ENCODE measurements around the gene KRTAP10-11.
"Not testable (repeated sequence)": the region's sequence is repeated elsewhere in the genome, so short reads cannot be mapped to it uniquely, and the experiment has no call there.

KRTAP10-11 gene

GRCh38 chr21:44657635-44658540, 11.7 kb downstream of the KRTAP10-11 start, which contains the start of gene KRTAP12-3:
TSS of gene KRTAP12-3 (plus strand) at chr21:44657932. CDS start at chr21:44657980, 48 bp downstream.
- Histone ChIP-seq H3K9me3 (ENCODE audit: low read length) (0 out of 2 replicates have a peak, but pooled peaks cover 2% of the 10 kb centered on the region), H3K27ac (ENCODE audit: low read depth, low read length, poor library complexity, severe bottlenecking) (no peak within 1 kb of the TSS), H4K20me1 (ENCODE audit: insufficient read depth, low read length) (no peaks in the 10 kb centered on the region), H3K9me2 (ENCODE audit: low read depth, low read length) (no peaks in the 10 kb centered on the region), H3K4me1 (ENCODE audit: insufficient read depth, low read length, severe bottlenecking) (no peaks in the 10 kb centered on the region), H3F3A (ENCODE audit: insufficient read depth, low read length) (no peaks in the 10 kb centered on the region), H3K9ac (ENCODE audit: low read length) (no peak within 1 kb of the TSS), H3K4me3 (ENCODE audit: low read depth, low read length, poor library complexity, severe bottlenecking) (no peak within 1 kb of the TSS), H2AFZ (ENCODE audit: low read length) (no peak within 1 kb of the TSS), H3K79me2 (ENCODE audit: insufficient read depth, low read length) (no peaks in the 10 kb centered on the region), H3K4me2 (ENCODE audit: low read length) (no peak within 1 kb of the TSS), H3K27me3 (ENCODE audit: insufficient read depth, low read length) (peaks cover 12% of the 10 kb centered on the region; the same call in 1 of the 2 replicates), H3K36me3 (ENCODE audit: insufficient read depth, low read length) (no peaks in the 10 kb centered on the region; the same call in 1 of the 2 replicates)
- no peak for TF ChIP-seq EZH2 (IDR thresholded peaks at IDR 0.05; ENCODE audit: borderline replicate concordance, low read length)

GRCh38 chr21:44658541-44658910, 12.3 kb downstream of the KRTAP10-11 start:
- H3F3A ChIP-seq (ENCODE audit: insufficient read depth, low read length): no peaks in the 10 kb centered on the region
- no peaks in the 10 kb centered on the region for H4K20me1 ChIP-seq (ENCODE audit: insufficient read depth, low read length)
- no peak overlapping the region for H3K27ac ChIP-seq (ENCODE audit: low read depth, low read length, poor library complexity, severe bottlenecking)
- no peak overlapping the region for H3K4me2 ChIP-seq (ENCODE audit: low read length)
- no peak for TF ChIP-seq CTCF (IDR thresholded peaks at IDR 0.05; ENCODE audit: low read length)
- TF ChIP-seq EZH2 (IDR thresholded peaks at IDR 0.05; ENCODE audit: borderline replicate concordance, low read length): no peak
- no peaks in the 10 kb centered on the region for H3K4me1 ChIP-seq (ENCODE audit: insufficient read depth, low read length, severe bottlenecking)
- no peaks in the 10 kb centered on the region for H3K79me2 ChIP-seq (ENCODE audit: insufficient read depth, low read length)
- H3K27me3 ChIP-seq (ENCODE audit: insufficient read depth, low read length): peaks cover 12% of the 10 kb centered on the region; the same call in 1 of the 2 replicates
- 0 out of 2 replicates have a peak, but pooled peaks cover 2% of the 10 kb centered on the region for H3K9me3 ChIP-seq (ENCODE audit: low read length)
- no peaks in the 10 kb centered on the region for H3K36me3 ChIP-seq (ENCODE audit: insufficient read depth, low read length)
- H3K4me3 ChIP-seq (ENCODE audit: low read depth, low read length, poor library complexity, severe bottlenecking): no peak overlapping the region
- no peak overlapping the region for H3K9ac ChIP-seq (ENCODE audit: low read length)
- H3K9me2 ChIP-seq (ENCODE audit: low read depth, low read length): no peaks in the 10 kb centered on the region
- H2AFZ ChIP-seq (ENCODE audit: low read length): no peak overlapping the region

- Histone ChIP-seq H2AFZ (ENCODE audit: low read length) (no peak overlapping the region), H3K9me3 (ENCODE audit: low read length) (0 out of 2 replicates have a peak, but pooled peaks cover 2% of the 10 kb centered on the region), H3K27ac (ENCODE audit: low read depth, low read length, poor library complexity, severe bottlenecking) (no peak overlapping the region), H3K79me2 (ENCODE audit: insufficient read depth, low read length) (no peaks in the 10 kb centered on the region), H3K36me3 (ENCODE audit: insufficient read depth, low read length) (no peaks in the 10 kb centered on the region), H3K9me2 (ENCODE audit: low read depth, low read length) (no peaks in the 10 kb centered on the region), H3K27me3 (ENCODE audit: insufficient read depth, low read length) (peaks cover 12% of the 10 kb centered on the region; the same call in 1 of the 2 replicates), H3K4me1 (ENCODE audit: insufficient read depth, low read length, severe bottlenecking) (no peaks in the 10 kb centered on the region), H3K4me3 (ENCODE audit: low read depth, low read length, poor library complexity, severe bottlenecking) (no peak overlapping the region), H3F3A (ENCODE audit: insufficient read depth, low read length) (no peaks in the 10 kb centered on the region), H3K9ac (ENCODE audit: low read length) (no peak overlapping the region), H4K20me1 (ENCODE audit: insufficient read depth, low read length) (no peaks in the 10 kb centered on the region), H3K4me2 (ENCODE audit: low read length) (no peak overlapping the region)
- no peak for TF ChIP-seq EZH2 (IDR thresholded peaks at IDR 0.05; ENCODE audit: borderline replicate concordance, low read length)
- no peak for TF ChIP-seq CTCF (IDR thresholded peaks at IDR 0.05; ENCODE audit: low read length)
These were observed 12.8 kb downstream of the KRTAP10-11 start for GRCh38 chr21:44658913-44659595.

GRCh38 chr21:44661567-44661966, 15.4 kb downstream of the KRTAP10-11 start:
- not testable (repeated sequence) for H2AFZ ChIP-seq (ENCODE audit: low read length); H3K4me1 ChIP-seq (ENCODE audit: insufficient read depth, low read length, severe bottlenecking); H3K9me2 ChIP-seq (ENCODE audit: low read depth, low read length); H3K36me3 ChIP-seq (ENCODE audit: insufficient read depth, low read length); H3K9ac ChIP-seq (ENCODE audit: low read length); H3K27ac ChIP-seq (ENCODE audit: low read depth, low read length, poor library complexity, severe bottlenecking); H4K20me1 ChIP-seq (ENCODE audit: insufficient read depth, low read length); H3K4me2 ChIP-seq (ENCODE audit: low read length); H3K9me3 ChIP-seq (ENCODE audit: low read length); H3F3A ChIP-seq (ENCODE audit: insufficient read depth, low read length); H3K4me3 ChIP-seq (ENCODE audit: low read depth, low read length, poor library complexity, severe bottlenecking); H3K79me2 ChIP-seq (ENCODE audit: insufficient read depth, low read length)
- peaks cover 12% of the 10 kb centered on the region; the same call in 1 of the 2 replicates for H3K27me3 ChIP-seq (ENCODE audit: insufficient read depth, low read length)

All from OCI-LY1 (cell line).